SU-DHL-6 (cell line): ENCODE data around the gene DLG4.
"Not testable (repeated sequence)": the region's sequence is repeated elsewhere in the genome, so short reads cannot be mapped to it uniquely, and the experiment has no call there.

Experiments used
- EZH2phosphoT487 ChIP-seq: fragments of 200-600 bp; sonication (generic), shearing (Covaris generic); conservative IDR thresholded peaks from 2 replicates; pipeline ENCODE4 v1.6.1; 2018; ENCODE audit warnings: mild to moderate bottlenecking, antibody characterized with exemption, low read length, moderate library complexity, mixed read lengths
- TF ChIP-seq, protein P1 (sequence below): fragments of 200-600 bp; sonication (generic); IDR thresholded peaks from one replicate; pipeline ENCODE4 v1.5.1; 2017; ENCODE audit warnings: antibody characterized with exemption, mild to moderate bottlenecking, low read length, moderate library complexity; ENCODE audit not compliant: insufficient read depth, poor library complexity, severe bottlenecking

DNA sequence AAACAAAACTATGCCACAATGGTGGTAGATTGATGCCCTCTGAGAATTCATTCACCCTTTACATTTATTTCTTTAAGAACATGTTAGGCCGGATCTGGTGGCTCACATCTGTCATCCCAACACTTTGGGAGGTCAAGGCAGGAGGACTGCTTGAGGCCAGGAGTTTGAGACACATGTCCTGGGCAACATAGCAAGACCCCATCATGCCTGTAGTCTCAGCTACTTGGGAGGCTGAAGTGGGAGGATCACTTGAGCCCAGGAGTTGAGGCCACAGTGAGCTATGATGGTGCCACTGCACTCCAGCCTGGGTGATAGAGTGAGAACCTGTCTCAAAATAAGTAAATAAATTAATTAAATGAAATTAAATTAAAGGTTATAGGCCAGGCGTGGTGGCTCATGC, 37.5 kb downstream of the DLG4 start:
- TF ChIP-seq, protein P1, sequence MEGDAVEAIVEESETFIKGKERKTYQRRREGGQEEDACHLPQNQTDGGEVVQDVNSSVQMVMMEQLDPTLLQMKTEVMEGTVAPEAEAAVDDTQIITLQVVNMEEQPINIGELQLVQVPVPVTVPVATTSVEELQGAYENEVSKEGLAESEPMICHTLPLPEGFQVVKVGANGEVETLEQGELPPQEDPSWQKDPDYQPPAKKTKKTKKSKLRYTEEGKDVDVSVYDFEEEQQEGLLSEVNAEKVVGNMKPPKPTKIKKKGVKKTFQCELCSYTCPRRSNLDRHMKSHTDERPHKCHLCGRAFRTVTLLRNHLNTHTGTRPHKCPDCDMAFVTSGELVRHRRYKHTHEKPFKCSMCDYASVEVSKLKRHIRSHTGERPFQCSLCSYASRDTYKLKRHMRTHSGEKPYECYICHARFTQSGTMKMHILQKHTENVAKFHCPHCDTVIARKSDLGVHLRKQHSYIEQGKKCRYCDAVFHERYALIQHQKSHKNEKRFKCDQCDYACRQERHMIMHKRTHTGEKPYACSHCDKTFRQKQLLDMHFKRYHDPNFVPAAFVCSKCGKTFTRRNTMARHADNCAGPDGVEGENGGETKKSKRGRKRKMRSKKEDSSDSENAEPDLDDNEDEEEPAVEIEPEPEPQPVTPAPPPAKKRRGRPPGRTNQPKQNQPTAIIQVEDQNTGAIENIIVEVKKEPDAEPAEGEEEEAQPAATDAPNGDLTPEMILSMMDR = not testable (repeated sequence)
- not testable (repeated sequence) for TF ChIP-seq EZH2phosphoT487
